Raji (cell line): Measurements from ENCODE around the gene TMEM9.

Source experiments
- POLR2A ChIP-seq: IDR thresholded peaks from 2 replicates; pipeline ENCODE4 v1.6.1; 2011; ENCODE audit warnings: low read depth, low read length, control low read depth; ENCODE audit not compliant: insufficient read depth

The TMEM9 gene

DNA sequence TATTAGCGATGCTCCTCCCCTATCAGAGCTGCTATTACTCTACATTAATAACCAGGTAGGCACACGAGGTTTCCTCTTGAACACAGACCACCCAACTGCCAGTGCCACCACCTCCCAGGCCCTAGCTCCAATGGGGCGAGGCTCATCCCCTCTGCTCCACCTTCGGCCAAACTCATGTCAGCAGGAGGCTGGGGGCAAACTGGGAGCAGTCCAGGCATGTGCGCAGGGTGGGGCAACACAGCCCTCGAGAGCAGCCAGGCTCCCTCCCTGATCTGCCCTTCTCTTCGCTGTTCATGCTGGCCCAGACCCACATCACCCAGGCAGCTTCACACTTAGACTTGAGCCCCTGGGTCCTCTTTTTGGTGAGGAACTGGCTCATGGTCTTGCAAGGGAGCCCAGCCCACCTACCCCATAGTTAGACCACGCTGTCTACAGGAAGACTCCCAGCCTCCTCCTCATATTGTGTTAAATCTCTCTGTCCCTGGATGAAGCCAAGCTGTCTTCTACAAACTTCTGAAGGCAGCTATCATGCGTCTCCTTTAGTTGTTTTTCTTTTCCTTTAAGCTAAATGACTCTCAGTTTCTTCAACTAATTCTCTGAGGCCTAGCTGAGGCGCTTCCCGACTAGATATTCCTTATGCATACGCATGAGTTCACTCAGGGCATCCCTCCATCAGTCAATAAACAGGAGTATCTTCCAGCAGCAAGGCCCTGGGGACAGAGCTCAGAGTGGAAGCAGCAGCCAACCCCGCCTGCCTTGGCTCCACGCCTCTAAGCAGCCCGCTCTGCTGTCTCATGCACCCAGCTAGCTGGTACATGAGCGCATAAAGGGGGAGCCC, 12.0 kb downstream of the TMEM9 start:
- no peak for TF ChIP-seq POLR2A

DNA sequence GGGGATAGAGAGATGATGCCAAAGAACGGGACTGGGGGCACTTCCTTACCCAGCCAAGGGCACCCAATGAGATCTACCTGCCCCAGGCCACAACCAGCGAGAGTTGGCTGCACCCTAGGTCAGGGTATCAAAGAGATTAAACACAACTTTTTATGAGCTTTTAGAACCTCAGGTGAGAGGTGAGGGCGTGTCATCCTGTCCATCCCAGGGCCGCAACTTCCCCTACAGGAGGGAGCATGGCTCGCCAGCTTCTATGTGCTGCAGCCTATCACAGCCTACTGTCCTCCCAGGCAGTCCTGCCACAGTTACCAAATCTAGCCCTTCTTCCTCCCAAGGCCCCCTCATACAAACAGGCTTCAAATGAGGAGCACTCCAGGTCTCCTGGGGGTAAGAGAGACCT, 12.9 kb downstream of the TMEM9 start:
- TF ChIP-seq POLR2A = no peak

DNA sequence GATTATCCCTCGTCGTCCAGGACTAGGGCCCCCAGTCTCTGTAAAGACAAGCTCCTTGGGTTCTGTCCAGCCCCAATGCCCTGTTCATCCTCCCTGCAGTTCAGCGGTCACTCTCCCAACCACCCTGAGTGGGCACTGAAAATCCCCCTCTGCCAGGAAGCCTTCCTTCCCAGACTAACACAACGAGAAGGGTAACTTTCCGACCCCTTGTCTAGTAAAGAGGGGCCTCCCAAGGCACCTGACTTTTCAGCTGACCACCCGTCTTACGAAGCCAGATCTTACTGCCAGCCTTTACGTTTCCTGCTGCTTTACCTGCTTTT, 13.4 kb downstream of the TMEM9 start:
- TF ChIP-seq POLR2A = no peak

DNA sequence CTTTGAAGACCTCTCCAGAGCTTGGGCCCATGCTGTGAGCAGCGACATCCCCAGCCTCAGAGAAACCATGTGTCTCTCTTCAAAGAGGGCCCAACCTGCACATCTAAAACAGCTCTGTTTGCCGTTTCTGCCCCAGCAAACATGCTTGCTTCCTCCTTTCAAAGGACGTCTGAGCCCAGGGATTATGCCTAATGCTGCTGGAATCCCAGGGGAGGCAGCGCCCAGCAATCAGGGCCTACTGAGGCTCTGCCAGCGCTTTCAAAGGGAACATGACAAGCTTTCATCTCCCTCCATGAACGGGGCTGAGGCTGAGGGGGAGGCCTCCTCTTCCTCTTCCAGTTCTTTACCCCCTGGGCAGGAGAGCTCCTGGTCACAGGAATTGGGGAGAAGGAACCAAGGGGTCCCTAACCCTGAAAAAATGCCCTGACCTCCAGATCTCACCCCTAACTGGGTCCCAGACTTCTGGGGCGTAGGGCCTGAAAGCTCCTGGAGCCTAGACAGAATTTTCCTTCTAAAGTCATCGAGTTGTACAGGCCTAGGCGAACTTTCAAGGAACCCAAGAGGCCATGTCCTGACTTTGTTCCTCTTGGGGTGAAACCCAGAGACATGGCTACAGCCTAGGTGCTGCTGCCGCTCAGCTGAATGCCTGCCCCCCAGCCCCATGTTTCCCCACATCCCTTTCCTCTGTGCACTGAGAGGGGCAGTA, 13.9 kb downstream of the TMEM9 start:
- TF ChIP-seq POLR2A = no peak

DNA sequence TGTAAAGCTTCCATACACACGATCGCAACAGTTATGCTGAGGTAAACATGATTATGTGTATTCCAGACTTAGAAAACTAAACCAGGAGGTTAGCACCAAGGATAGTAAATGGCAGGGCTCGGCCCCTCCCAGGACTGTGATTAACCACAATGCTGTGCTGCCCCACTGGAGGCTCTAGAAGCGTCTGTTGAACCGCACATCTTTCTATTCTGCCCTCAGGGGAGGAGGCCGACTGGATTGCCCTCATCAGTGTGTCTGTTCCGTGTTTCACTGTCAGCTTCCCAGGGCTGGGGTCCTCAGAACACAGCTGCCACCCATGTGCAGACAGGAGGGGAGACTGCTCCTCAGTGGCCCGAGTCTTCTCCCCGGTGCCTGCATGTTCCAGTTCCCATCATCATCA, 14.5 kb downstream of the TMEM9 start:
- no peak for TF ChIP-seq POLR2A

DNA sequence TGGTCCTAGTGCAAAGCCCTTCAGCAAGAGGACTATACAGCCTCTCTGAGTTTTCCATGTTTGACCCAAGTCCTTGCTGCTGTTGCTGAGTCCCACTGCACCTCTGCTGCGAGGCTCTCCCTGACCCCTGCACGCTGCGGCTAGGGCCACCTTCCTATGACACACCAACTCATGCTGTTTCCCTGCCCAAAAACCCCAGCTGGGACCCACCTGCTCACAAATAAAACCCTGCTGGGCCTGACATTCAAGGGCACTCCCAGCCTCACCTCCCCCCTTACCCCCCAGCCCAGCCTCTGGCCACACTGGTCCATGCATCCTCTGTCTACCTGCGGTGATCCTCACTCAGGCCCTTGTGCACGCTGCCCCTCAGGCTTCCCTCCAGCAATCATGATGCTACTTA, 15.0 kb downstream of the TMEM9 start:
- TF ChIP-seq POLR2A = no peak

DNA sequence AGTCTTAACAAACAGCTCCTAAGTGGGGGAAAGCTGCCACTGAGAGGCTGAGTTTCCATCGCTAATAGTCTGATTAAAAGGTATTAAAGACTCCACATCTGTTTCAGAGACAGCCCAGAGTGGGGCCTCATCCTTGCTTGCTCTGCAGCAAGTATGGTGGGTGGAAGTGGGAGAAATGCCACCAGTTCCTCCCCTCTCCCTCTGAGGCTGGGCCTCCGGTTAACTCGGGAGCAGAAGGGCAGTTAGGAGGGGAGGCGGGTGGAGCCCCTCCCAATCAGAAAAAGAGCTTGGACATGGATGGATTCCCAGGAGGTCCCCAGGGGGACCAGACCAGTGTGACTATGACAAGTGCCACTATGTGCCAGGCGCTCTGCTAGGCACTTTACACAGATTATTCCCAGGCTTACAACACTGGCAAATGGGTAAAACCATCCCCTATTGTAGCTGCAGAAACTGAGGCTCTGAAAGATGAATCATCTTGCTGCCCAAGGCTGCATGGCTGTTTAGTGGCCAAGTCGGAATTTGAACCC, 15.9 kb downstream of the TMEM9 start:
- TF ChIP-seq POLR2A = no peak

DNA sequence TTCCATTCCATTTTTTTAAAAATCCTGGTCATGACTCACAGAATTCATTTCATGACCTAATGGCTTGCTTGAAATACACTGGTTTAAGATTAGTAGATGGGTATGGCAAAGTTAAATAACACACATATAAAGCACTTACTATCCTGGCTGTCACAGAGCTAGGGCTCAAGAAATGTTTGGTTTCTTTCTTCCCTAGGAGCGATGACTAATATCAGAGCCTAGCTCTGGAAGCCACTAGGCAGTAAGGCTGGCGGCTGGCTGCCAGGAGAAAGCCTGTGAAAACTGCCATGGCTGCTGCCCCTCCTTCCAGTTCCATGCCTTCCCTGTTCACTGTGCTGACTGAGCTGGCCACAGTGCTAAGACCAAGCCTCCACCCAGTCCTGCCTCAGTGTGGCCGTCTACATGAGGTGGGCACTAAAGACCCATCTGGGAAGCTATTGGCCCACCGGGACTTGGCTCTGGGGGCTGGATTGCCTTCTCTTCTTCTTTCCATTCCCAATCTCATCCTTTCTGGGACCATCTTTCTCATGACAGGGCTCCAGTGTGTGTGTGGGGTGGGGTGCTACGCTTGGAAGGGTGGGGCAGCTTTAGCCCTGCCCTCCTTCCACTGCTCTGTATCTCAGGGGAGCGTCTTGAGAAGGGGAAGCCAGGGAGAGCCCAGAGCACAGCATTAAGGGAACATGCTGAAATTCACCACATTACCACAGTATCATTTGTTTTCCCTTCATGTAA, 16.5 kb downstream of the TMEM9 start:
- no peak for TF ChIP-seq POLR2A

DNA sequence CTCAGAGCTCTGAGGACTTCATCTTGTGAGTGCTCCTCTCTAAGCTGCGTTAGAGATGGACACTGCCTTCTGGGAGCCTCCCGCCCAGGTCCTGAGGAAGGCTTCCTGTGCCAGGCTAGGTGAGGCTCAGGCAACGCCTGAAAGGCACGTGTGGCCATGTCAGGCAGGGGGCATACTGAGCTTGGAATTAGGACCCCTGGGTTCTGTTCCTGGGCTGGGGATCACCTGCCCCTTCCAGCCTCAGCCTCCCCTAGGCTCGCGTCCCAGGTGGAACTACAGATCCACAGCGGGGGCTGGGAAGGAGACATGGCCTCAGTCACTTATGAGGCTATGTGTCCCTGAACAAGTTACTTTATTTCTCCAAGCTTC, 17.3 kb downstream of the TMEM9 start:
- no peak for TF ChIP-seq POLR2A

DNA sequence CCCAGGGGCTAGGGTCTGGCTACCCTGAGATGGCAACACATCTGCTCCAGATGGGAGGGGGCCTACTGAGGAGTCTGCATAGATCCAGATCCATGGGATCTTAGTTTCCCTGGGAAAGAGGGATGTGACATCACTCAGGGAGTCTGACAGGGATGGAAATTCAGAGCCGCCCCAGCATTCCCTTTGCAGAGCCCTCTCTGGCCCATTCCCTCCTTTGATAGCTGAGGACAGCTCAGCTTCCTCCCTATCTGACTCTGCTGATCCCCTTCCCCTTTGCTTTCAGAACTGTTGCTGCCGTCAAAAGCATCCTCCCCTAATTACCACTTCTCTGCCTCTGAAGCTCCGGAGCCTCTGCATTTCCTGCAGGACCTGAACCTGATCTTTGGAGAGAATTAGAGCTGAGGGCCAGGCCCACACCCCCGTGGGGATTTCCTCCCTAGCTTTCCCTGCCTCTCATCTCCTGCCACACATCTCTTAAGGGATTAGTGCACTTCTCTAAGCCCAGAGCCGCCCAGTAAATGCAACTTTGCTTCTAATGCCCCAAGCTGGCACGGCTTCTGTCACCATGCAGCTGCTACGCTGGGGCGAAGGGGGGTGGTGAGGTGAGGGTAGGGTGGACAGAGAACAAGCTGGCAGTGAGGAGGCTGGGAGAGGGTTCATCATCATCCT, 17.8 kb downstream of the TMEM9 start:
- TF ChIP-seq POLR2A = no peak

DNA sequence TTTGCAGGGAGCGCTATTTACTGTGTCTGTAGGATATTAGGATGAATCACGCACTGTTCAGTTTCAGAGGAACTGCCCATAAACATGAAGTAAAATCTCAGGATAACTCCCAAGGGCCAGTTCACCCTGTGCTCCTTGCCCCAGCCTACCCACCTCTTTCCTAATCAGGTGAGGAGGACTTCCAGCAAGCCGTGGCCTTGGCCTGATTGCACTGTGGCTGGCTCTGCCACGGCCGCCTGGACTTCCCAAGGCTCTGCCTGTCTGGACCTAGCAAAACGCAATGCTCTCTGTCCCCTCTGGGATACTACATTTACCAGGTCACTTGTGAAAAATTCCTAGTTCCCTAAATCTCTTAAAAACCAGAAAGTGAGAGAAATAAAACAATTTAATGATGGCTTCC, 19.9 kb downstream of the TMEM9 start:
- no peak for TF ChIP-seq POLR2A

DNA sequence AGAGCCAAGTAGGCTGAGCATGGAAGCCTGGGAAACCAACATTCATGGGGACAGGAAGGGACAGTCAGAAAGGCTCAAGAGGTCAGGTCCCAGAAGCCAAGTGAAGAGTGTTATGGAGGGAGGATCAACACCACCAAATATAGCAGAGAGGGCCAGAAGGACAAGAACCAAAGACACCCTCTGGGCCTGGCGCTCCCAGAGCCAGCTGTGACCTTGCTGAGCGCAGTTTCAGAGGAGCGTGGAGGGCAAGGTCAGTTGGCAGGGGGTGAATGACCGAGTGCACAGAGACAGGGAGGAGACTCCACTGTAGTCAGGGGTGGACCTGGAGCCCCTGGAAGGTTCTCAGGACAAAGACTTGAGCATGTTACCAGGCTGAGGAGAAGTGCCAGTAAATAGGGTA, 22.9 kb downstream of the TMEM9 start:
- TF ChIP-seq POLR2A = no peak

DNA sequence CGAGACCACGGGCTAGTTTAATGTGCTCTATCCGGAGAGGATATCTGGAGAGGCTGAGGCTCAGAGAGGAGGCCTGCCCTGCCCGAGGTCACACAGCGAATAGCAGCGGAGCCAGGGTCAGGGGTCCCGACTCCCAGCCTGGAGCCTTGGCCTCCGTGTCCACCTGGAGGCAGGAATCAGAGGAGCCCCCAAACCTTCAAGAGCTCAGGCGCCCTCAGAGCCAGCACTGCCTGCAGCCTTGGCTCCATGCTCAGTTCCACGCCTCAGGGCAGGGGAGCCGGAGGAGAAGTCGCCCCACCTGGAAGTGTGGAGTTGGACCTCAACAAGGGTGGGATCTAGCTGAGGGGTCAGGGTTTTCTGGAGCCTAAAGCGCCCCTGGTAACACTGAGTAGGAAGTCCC, 25.3 kb downstream of the TMEM9 start:
- no peak for TF ChIP-seq POLR2A

DNA sequence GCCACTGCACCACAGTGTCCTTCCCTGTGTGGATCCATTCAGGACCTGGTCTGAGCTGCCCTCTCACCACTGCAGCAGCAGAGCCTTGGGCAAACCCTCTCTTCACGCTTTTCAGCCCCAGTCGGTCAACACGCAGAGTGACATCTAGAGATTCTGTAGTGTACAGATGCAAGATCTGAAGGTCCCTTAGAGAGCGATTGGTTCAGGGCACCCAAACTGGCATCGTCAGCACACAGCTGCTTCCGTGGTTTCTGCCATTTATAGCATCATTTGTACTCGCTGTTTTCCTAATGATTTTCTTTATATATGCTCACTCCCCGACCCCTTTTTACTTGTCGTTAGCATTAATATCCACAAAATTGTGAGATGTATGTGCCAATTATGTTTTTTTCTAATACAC, 25.8 kb downstream of the TMEM9 start:
- no peak for TF ChIP-seq POLR2A

DNA sequence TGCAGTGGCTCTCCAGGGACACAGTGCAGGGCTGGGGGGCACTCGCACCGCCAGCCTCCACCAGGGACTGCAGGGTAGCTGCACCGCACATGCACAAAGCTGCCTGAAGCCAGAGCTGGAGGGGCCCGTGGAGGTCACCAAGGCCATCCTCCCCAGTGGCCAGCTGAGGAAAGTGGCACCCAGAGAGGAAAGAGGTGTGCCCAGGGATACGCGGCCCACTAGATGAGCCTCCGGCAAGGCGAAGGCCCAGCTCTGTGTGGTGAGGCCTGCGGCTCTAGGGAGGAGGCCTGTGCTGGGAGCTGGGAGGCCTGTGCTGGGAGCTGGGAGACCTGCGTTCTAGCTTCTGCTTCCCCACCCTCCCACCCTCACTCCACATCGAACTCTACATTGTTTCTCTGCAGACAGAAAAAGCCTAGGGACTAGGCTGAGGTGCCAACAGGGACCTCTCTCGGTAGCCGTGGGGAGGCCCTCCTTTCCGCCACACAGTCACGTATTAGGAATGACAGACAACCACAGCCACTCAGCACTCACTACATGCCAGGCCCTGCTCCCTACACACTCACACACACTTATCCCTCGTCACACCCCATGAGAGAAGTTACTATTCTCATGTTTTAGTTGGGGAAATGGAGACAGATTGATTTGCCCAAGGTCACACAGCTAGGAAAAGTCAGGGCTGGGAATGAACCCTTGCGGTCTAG, 26.4 kb downstream of the TMEM9 start:
- no peak for TF ChIP-seq POLR2A
